ENCODE data around the gene PTEN. TPM values are rescaled to one million over a fixed set of nuclear protein-coding genes. Genes with fewer than 3 reads are reported as not detected.
A peak's percentile ranks its signal among the peaks of the same experiment; 100 is the strongest.

Gene PTEN
- total and polyA plus RNA-seq, 2 donors (not counting 3 experiments of a cell fraction or from before 2014, with no cell fraction given): 8.0 to 76.9 TPM

DNA sequence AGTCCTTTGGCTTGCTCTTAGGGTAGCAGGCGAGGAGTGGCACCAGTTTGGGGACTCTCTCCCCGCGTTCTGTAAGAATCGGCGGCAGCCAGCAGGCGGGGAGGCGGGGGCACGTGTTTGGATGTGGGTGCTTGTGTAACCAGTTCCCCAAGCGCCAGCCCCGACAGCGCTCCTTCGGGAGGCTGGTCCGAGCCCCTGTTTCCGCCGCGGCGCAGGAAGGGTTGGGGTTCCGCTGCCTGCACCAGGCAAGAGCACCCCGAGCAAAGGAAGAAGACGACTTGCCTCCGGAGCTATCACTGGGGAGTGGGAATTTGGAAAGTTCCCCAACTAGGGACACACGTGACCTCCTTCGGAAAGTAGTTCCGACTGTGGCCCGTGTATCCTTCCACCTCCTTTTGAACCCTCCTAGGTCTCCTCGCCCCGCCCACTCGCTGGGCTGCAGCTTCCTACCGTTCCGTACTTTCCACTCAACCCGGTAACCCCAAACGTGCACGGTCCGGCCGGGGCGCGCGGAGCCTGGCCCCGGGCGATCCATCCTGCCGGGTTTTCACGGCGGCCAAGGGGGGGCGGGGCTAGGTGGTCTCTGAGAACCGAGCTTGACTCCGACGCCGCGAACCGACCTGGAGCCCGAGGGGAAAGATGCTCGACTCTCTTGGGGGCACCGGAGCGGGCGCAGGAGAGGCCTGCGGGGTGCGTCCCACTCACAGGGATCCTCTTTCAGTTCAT, 1.3 kb upstream of the PTEN start:
- H3K79me2 ChIP-seq (ENCODE audit: control insufficient read depth, insufficient read depth, low read length): peaks cover 31% of the 10 kb centered on the region
- H3K9me1 ChIP-seq (replicated peaks; ENCODE audit: control insufficient read depth, extremely low read depth, insufficient read depth, low read length): no peaks in the 10 kb centered on the region
- H2AFZ ChIP-seq (ENCODE audit: low read depth, low read length): peak overlapping the region; percentile 86
- TF ChIP-seq, protein P1, sequence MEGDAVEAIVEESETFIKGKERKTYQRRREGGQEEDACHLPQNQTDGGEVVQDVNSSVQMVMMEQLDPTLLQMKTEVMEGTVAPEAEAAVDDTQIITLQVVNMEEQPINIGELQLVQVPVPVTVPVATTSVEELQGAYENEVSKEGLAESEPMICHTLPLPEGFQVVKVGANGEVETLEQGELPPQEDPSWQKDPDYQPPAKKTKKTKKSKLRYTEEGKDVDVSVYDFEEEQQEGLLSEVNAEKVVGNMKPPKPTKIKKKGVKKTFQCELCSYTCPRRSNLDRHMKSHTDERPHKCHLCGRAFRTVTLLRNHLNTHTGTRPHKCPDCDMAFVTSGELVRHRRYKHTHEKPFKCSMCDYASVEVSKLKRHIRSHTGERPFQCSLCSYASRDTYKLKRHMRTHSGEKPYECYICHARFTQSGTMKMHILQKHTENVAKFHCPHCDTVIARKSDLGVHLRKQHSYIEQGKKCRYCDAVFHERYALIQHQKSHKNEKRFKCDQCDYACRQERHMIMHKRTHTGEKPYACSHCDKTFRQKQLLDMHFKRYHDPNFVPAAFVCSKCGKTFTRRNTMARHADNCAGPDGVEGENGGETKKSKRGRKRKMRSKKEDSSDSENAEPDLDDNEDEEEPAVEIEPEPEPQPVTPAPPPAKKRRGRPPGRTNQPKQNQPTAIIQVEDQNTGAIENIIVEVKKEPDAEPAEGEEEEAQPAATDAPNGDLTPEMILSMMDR (IDR thresholded peaks at IDR 0.05; ENCODE audit: extremely low read depth in 1 of 2, insufficient read depth in 1 of 2, low read depth in 1 of 2, low read length in 2 of 2): no peak
- peak; percentile 79 for TF ChIP-seq POLR2A (IDR thresholded peaks at IDR 0.05; ENCODE audit: low read depth, low read length)
- TF ChIP-seq, protein P2, sequence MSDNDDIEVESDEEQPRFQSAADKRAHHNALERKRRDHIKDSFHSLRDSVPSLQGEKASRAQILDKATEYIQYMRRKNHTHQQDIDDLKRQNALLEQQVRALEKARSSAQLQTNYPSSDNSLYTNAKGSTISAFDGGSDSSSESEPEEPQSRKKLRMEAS (IDR thresholded peaks at IDR 0.05; ENCODE audit: insufficient read depth, insufficient read length): peak; percentile 76
- TF ChIP-seq POLR2AphosphoS5 (IDR thresholded peaks at IDR 0.05; ENCODE audit: insufficient read depth, low read depth, low read length): peak; percentile 61
- peak; percentile 65 for TF ChIP-seq MYC (IDR thresholded peaks at IDR 0.05; ENCODE audit: low read depth, low read length)
- TF ChIP-seq JUN (IDR thresholded peaks at IDR 0.05; ENCODE audit: borderline replicate concordance, insufficient read depth, insufficient read length, low read depth): no peak
- no peak for TF ChIP-seq EZH2 (IDR thresholded peaks at IDR 0.05; ENCODE audit: borderline replicate concordance, low read depth, low read length, severe bottlenecking)
- peak overlapping the region; percentile 3 for H3K27ac ChIP-seq (ENCODE audit: insufficient read depth, low read depth, low read length)
- FAIRE-seq (peak; percentile 72), DNase-seq (ENCODE audit: low read depth, low spot score) (peak; percentile 93)
- intact Hi-C loops (cut with micrococcal nuclease): loop anchor here (1.0 to 10.0 kb wide), 9 partner anchors 44 to 457 kb away; partner anchors contain the start of gene ATAD1
- no peaks in the 10 kb centered on the region for H3K9me3 ChIP-seq (replicated peaks; ENCODE audit: control insufficient read depth, insufficient read depth, low read length)
- no peaks in the 10 kb centered on the region for H3K36me3 ChIP-seq (ENCODE audit: control insufficient read depth in 2 of 2, extremely low read depth in 1 of 2, insufficient read depth in 2 of 2, low read length in 2 of 2)
- peak overlapping the region; percentile 50 to 78 (median 65) for H3K4me3 ChIP-seq (replicated peaks in 1 of 3; ENCODE audit: insufficient read depth in 1 of 3, low read depth in 1 of 3, low read length in 3 of 3)
- peaks cover 4% of the 10 kb centered on the region for H3K4me1 ChIP-seq (ENCODE audit: control insufficient read depth, extremely low read depth, insufficient read depth, low read length)
- H3K27me3 ChIP-seq (ENCODE audit: control insufficient read depth in 2 of 2, insufficient read depth in 2 of 2, low read length in 2 of 2): no peaks in the 10 kb centered on the region
- peaks cover 3% of the 10 kb centered on the region for H4K20me1 ChIP-seq (replicated peaks; ENCODE audit: control insufficient read depth, extremely low read depth, insufficient read depth, low read length)
- CTCF ChIA-PET: interaction anchor here (0.6 to 10.2 kb wide), 17 partner anchors 10 to 703 kb away, joined by 3 to 178 read pairs (median 4); no protein-coding TSS in a partner anchor
- dilution Hi-C loops (cut with MboI; ENCODE audit: extremely low pct_ligation_motif_present, low sequenced_read_pairs): loop anchor here (25.0 kb wide), 1 partner anchor 700 kb away; no protein-coding TSS in a partner anchor
- POLR2A ChIA-PET: interaction anchor here (1.5 to 4.0 kb wide), 3 partner anchors 56 to 527 kb away, joined by 3 to 17 read pairs (median 5); no protein-coding TSS in a partner anchor
- H3K9ac ChIP-seq (replicated peaks; ENCODE audit: extremely low read depth, insufficient read depth, low read length): peak overlapping the region; percentile 40
- peak overlapping the region; percentile 15 for H3K4me2 ChIP-seq (ENCODE audit: insufficient read depth, low read length)
- TSS peak; percentile 65 for BruUV-seq (replicated peaks)
